Keratinocyte (primary cell): ENCODE measurements around the gene PRKN. TPM values are rescaled to one million over a fixed set of nuclear protein-coding genes. Genes with fewer than 3 reads are reported as not detected.

ENCODE experiments used
- DNase-seq: peaks from one replicate; pipeline ENCODE4 v3.0.0-alpha.2; 2011; ENCODE audit warnings: low read depth, missing footprints, low spot score
- FAIRE-seq: peaks from 2 replicates; lab custom pipeline; 2011; peaks lifted over from hg19 to GRCh38; lab: Jason Lieb, UNC
- H2AFZ ChIP-seq: 2 replicates; pipeline ENCODE4 v1.6.0; 2012; ENCODE audit warnings: low read length, control low read depth, inconsistent platforms; ENCODE audit not compliant: control insufficient read depth
- H3K27ac ChIP-seq: 2 replicates; pipeline ENCODE4 v1.5.1; 2011; ENCODE audit warnings: low read length; ENCODE audit not compliant: control insufficient read depth, insufficient read depth
- H3K27me3 ChIP-seq: 3 replicates; pipeline ENCODE4 v1.6.0; 2011; ENCODE audit warnings: low read length; ENCODE audit not compliant: control insufficient read depth, insufficient read depth; ENCODE audit errors: extremely low read depth
- H3K36me3 ChIP-seq, 2 experiments: 2 replicates in 1 of 2; 3 replicates in 1 of 2; pipeline ENCODE4 v1.5.1; 2011; ENCODE audit warnings: low read length in 2 of 2, mild to moderate bottlenecking in 1 of 2; ENCODE audit not compliant: control insufficient read depth in 2 of 2, insufficient read depth in 2 of 2; ENCODE audit errors: extremely low read depth in 1 of 2
- H3K4me1 ChIP-seq: 3 replicates; pipeline ENCODE4 v1.5.1; 2011; ENCODE audit warnings: low read length; ENCODE audit not compliant: control insufficient read depth, insufficient read depth; ENCODE audit errors: extremely low read depth
- H3K4me2 ChIP-seq: 3 replicates; pipeline ENCODE4 v1.6.0; 2011; ENCODE audit warnings: low read depth, low read length; ENCODE audit not compliant: control insufficient read depth, insufficient read depth; ENCODE audit errors: extremely low read depth
- H3K4me3 ChIP-seq, 3 experiments: fragments of 200-600 bp in 1 of 3; sonication (generic) in 1 of 3; 2 replicates in 2 of 3; 3 replicates in 1 of 3; pipeline ENCODE4 v1.5.1; 2011 to 2016; ENCODE audit warnings: low read length in 3 of 3, mild to moderate bottlenecking in 3 of 3, control low read depth in 2 of 3, inconsistent platforms in 1 of 3, low read depth in 1 of 3, mixed read lengths in 1 of 3, mixed run types in 1 of 3, moderate library complexity in 1 of 3; ENCODE audit not compliant: control insufficient read depth in 2 of 3, insufficient read depth in 2 of 3; ENCODE audit errors: extremely low read depth in 1 of 3
- H3K79me2 ChIP-seq: 2 replicates; pipeline ENCODE4 v1.6.0; 2012; ENCODE audit warnings: low read length; ENCODE audit not compliant: control insufficient read depth, insufficient read depth
- H3K9ac ChIP-seq: 3 replicates; pipeline ENCODE4 v1.6.0; 2011; ENCODE audit warnings: low read length; ENCODE audit not compliant: control insufficient read depth, insufficient read depth; ENCODE audit errors: extremely low read depth
- H3K9me1 ChIP-seq: 3 replicates; pipeline ENCODE4 v1.6.0; 2011; ENCODE audit warnings: low read length; ENCODE audit not compliant: control insufficient read depth, insufficient read depth; ENCODE audit errors: extremely low read depth
- H3K9me3 ChIP-seq: 2 replicates; pipeline ENCODE4 v1.5.1; 2012; ENCODE audit warnings: low read depth, low read length; ENCODE audit not compliant: control insufficient read depth
- H4K20me1 ChIP-seq: 3 replicates; pipeline ENCODE4 v1.6.0; 2011; ENCODE audit warnings: low read length; ENCODE audit not compliant: control insufficient read depth, insufficient read depth; ENCODE audit errors: extremely low read depth
- EZH2 ChIP-seq: IDR thresholded peaks from one replicate; pipeline ENCODE4 v1.6.1; 2012; ENCODE audit warnings: inconsistent platforms, mild to moderate bottlenecking, low read length, moderate library complexity
- dilution Hi-C: fragments of 300-500 bp; cut with MboI; formaldehyde crosslinking; loops from one replicate; pipeline ENCODE4 v1.7.0; 2020; ENCODE audit warnings: low sequenced_read_pairs; ENCODE audit not compliant: extremely low pct_ligation_motif_present
- polyA plus RNA-seq, 5 experiments: library from polyadenylated mRNA; depleted of rRNA in 3 of 5; stranded (reverse) in 3 of 5; stranded (forward) in 1 of 5; unstranded in 1 of 5; fragments of >200 nt; gene quantifications; 1 replicate in 1 of 5; 2 replicates in 3 of 5; 3 replicates in 1 of 5; pipeline versions ENCODE4 v1.2.1 to v1.2.3, GENCODE V29; 2011 to 2012; ENCODE audit warnings: missing spikeins in 2 of 5, low read depth in 1 of 5, low replicate concordance in 1 of 5
- TF ChIP-seq, protein P1 (sequence below), 3 experiments: IDR thresholded peaks in 1 of 3; conservative IDR thresholded peaks in 1 of 3; optimal IDR thresholded peaks in 1 of 3; 2 replicates in 2 of 3; 3 replicates in 1 of 3; pipeline versions ENCODE3 to v1.5.1; 2011; ENCODE audit warnings: low read length in 3 of 3, mild to moderate bottlenecking in 3 of 3, moderate library complexity in 2 of 3, control low read depth in 1 of 3, inconsistent platforms in 1 of 3; ENCODE audit not compliant: insufficient read depth in 2 of 3; ENCODE audit errors: extremely low read depth in 1 of 3

Gene PRKN
- polyA plus RNA-seq, 1 donor (not counting 4 experiments of a cell fraction or from before 2014, with no cell fraction given) = 0.67 TPM

- dilution Hi-C loops = no loop called here
- no peak for TF ChIP-seq EZH2
- TF ChIP-seq, protein P1, sequence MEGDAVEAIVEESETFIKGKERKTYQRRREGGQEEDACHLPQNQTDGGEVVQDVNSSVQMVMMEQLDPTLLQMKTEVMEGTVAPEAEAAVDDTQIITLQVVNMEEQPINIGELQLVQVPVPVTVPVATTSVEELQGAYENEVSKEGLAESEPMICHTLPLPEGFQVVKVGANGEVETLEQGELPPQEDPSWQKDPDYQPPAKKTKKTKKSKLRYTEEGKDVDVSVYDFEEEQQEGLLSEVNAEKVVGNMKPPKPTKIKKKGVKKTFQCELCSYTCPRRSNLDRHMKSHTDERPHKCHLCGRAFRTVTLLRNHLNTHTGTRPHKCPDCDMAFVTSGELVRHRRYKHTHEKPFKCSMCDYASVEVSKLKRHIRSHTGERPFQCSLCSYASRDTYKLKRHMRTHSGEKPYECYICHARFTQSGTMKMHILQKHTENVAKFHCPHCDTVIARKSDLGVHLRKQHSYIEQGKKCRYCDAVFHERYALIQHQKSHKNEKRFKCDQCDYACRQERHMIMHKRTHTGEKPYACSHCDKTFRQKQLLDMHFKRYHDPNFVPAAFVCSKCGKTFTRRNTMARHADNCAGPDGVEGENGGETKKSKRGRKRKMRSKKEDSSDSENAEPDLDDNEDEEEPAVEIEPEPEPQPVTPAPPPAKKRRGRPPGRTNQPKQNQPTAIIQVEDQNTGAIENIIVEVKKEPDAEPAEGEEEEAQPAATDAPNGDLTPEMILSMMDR (optimal IDR thresholded peaks at IDR 0.05 in 1 of 3, IDR thresholded peaks at IDR 0.05 in 1 of 3, conservative IDR thresholded peaks at IDR 0.05 in 1 of 3; ENCODE audit: extremely low read depth in 1 of 3, insufficient read depth in 2 of 3, low read length in 3 of 3) = no peak
- DNase-seq (no peak), FAIRE-seq (no peak)
- Histone ChIP-seq H3K4me3 (no peak overlapping the region), H3K9me1 (no peaks in the 10 kb centered on the region), H3K27ac (no peak overlapping the region), H3K79me2 (no peaks in the 10 kb centered on the region), H4K20me1 (no peaks in the 10 kb centered on the region), H3K4me1 (no peaks in the 10 kb centered on the region), H3K4me2 (no peak overlapping the region), H3K36me3 (no peaks in the 10 kb centered on the region), H3K9ac (no peak overlapping the region), H2AFZ (no peak overlapping the region), H3K27me3 (peaks cover 3% of the 10 kb centered on the region), H3K9me3 (no peaks in the 10 kb centered on the region)
Measured at GRCh38 chr6:161417717-161418462, 1309.7 kb downstream of the PRKN start.

DNA sequence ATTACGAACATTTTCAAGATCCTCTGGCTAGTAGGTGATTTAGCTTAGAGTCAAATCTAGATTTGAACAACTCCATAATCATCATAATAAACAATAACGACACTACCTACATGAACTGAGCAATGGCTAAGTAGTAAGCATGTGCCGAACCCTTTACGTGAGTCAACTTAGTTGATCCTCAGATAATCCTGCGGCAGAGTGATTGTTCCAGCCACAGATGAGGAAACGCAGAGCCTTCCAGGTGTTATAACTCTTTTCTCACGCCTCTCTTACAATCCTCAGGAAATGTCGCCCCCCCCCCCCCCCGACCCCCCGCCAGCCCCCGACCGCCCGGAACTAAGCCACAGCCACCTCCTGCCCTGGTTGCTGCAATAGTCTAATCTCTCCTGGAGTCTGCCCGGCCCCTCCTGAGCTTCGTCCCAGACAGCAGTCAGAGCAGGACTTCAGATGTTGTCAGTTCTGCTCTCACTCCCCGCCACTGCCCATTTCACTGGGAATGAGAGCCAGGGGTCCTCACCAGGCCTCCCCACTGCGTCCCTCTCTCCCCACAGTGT is 1312.2 kb downstream of the PRKN start:
- H3K36me3 ChIP-seq = no peaks in the 10 kb centered on the region
- no peaks in the 10 kb centered on the region for H3K79me2 ChIP-seq
- no peak overlapping the region for H3K27ac ChIP-seq
- TF ChIP-seq, protein P1 (optimal IDR thresholded peaks at IDR 0.05 in 1 of 3, IDR thresholded peaks at IDR 0.05 in 1 of 3, conservative IDR thresholded peaks at IDR 0.05 in 1 of 3; ENCODE audit: extremely low read depth in 1 of 3, insufficient read depth in 2 of 3, low read length in 3 of 3) = no peak
- TF ChIP-seq EZH2 = no peak
- H3K4me2 ChIP-seq = no peak overlapping the region
- H3K9me1 ChIP-seq = no peaks in the 10 kb centered on the region
- no peak overlapping the region for H3K4me3 ChIP-seq
- H3K9me3 ChIP-seq = no peaks in the 10 kb centered on the region
- H3K27me3 ChIP-seq = peaks cover 3% of the 10 kb centered on the region
- no peak overlapping the region for H3K9ac ChIP-seq
- H2AFZ ChIP-seq = no peak overlapping the region
- H3K4me1 ChIP-seq = no peaks in the 10 kb centered on the region
- no peaks in the 10 kb centered on the region for H4K20me1 ChIP-seq
- DNase-seq = no peak
- dilution Hi-C loops = no loop called here
- FAIRE-seq = no peak
